Fibroblast of lung (primary cell): ENCODE results near the gene MBTD1.

Experiments used
- EZH2 ChIP-seq: IDR thresholded peaks from 2 replicates; pipeline ENCODE4 v1.5.1; 2012; ENCODE audit warnings: low read length, control low read depth, mild to moderate bottlenecking; ENCODE audit errors: missing control alignments
- TF ChIP-seq, protein P1 (sequence below), 2 donors: IDR thresholded peaks in 1 of 2; conservative IDR thresholded peaks in 1 of 2; 1 replicate in 1 of 2; 2 replicates in 1 of 2; pipeline ENCODE4 v1.5.1; 2011 to 2012; ENCODE audit warnings: low read length in 2 of 2, control low read depth in 1 of 2, inconsistent platforms in 1 of 2, low read depth in 1 of 2, mild to moderate bottlenecking in 1 of 2

DNA sequence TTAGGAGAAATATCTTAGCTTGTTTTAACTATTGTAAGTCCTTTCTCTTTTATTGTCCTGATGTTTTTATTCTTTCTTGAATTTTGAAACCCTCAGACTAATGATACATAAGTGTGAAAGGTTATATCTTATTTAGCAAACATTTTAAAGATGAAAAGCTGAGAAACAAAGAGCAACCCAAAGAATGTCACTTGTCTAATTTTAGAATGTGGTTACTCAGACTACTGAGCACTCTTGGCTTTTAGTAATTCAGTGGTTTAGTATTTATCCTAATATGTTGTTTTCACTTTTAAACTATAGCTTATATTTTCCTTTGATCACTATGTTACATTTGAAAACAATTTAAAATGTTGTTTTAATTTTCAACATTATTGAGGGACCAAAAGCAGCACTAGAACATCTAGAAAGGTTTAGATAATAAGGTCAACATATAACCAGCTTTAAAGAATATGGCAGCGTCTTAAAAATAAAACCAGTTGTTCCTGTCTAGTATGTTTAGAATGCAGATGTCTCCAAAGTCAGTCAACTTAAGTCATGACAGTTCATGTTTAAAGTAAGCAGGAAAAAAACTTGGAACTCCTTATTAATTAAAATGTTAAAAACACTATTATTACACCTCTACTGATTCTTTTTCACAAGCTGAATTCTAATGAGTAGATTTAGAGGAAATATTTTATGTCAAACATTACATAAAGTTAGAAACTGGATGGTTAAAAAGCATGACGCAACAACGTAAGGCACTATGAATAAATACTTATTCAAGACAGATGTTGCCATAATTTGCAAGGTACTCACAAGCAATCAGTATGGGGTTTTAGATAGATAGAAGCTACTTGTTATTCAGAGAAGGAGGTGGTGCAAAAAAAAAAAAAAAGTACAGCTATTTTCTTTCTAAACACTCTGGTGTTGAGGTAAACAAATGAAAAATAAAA lies 2.4 kb downstream of the MBTD1 start:
- TF ChIP-seq, protein P1, sequence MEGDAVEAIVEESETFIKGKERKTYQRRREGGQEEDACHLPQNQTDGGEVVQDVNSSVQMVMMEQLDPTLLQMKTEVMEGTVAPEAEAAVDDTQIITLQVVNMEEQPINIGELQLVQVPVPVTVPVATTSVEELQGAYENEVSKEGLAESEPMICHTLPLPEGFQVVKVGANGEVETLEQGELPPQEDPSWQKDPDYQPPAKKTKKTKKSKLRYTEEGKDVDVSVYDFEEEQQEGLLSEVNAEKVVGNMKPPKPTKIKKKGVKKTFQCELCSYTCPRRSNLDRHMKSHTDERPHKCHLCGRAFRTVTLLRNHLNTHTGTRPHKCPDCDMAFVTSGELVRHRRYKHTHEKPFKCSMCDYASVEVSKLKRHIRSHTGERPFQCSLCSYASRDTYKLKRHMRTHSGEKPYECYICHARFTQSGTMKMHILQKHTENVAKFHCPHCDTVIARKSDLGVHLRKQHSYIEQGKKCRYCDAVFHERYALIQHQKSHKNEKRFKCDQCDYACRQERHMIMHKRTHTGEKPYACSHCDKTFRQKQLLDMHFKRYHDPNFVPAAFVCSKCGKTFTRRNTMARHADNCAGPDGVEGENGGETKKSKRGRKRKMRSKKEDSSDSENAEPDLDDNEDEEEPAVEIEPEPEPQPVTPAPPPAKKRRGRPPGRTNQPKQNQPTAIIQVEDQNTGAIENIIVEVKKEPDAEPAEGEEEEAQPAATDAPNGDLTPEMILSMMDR (conservative IDR thresholded peaks at IDR 0.05 in 1 of 2, IDR thresholded peaks at IDR 0.05 in 1 of 2; ENCODE audit: low read depth in 1 of 2, low read length in 2 of 2) = no peak
- no peak for TF ChIP-seq EZH2
